ENCODE data around the gene ZNF324.

GRCh38 chr19:58440556-58440955 is 26.3 kb upstream of the ZNF324 start:
- TF ChIP-seq EZH2phosphoT487 (IDR thresholded peaks at IDR 0.05; ENCODE audit: low read depth), result no peak
- no peak for TF ChIP-seq CTCF (IDR thresholded peaks at IDR 0.05; ENCODE audit: low read depth, low read length)

All from OCI-LY3 (cell line).